GM21447 (cell line): ENCODE results near the gene ASTN1.

ENCODE experiments used
- ATAC-seq: cut with Tn5 transposase; IDR thresholded peaks from one replicate; pipeline ENCODE4 v1.9.1; 2021; ENCODE audit not compliant: unreplicated experiment

Gene ASTN1

GRCh38 chr1:176885341-176885740 lies 279.2 kb downstream of the ASTN1 start:
- ATAC-seq, result no peak

DNA sequence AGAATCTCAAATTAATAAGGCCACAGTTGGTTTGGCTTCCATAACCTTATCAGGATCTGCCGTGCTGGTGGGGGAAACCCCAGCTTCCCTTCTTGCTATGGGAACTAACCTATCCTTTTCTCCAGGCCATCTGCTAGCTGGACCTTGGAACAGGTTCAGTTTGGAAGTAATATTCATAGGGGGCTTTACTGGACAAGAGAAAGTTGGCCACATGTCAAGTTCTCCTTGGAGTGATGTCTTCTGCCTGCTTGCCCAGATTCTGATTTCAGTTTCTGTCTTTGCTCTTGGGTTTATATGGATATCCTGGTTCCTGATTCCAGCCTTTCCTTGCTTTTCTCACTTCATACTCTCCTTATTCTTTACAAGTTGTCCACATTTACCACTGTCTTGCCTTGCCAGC lies 279.6 kb downstream of the ASTN1 start:
- no peak for ATAC-seq

DNA sequence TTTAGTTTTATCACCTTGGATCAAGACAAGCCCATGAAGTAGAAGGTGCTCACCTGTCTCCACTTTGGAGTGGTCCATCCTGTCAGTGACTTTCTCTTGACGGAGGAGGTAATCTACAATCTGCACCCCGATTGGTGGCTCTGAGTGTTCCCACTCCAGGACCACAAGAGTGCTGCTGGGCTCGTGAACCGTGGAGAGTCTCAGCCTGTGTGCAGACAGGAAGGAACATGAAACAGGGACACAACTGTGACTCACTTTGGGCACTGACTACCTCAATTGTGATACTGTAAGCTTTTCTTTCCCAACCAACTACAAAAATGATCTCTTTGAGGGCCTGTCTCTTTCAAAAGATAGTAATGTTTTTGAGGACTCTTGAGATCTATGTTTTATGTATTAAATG lies 280.2 kb downstream of the ASTN1 start:
- ATAC-seq, result no peak

GRCh38 chr1:176880955-176881595 lies 283.4 kb downstream of the ASTN1 start:
- ATAC-seq, result peak; percentile 55

GRCh38 chr1:176879784-176880620 lies 284.5 kb downstream of the ASTN1 start:
- ATAC-seq, result no peak

GRCh38 chr1:176878750-176879536 lies 285.6 kb downstream of the ASTN1 start:
- no peak for ATAC-seq

DNA sequence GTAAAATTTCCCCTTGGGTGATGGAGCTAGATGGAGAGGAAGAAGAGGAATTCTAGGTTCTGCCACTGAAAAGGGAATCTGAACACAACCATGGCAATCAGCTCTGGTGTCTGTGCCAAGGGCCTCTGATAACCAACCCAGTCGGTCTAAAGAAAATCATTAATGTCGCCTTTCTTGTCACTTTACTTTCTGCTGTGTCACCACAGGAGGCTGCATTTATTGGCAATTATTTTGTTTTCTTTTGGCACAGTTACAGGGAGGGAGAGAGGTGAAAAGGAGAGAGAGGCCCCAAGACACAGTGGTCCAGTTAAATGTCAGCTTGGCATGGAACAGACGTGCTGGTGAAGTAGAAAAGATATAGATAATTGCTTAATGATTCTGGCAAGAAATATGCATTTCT lies 287.0 kb downstream of the ASTN1 start:
- no peak for ATAC-seq

GRCh38 chr1:176876966-176877515 lies 287.5 kb downstream of the ASTN1 start:
- no peak for ATAC-seq

GRCh38 chr1:176869577-176869976 lies 294.9 kb downstream of the ASTN1 start:
- ATAC-seq, result no peak

- no peak for ATAC-seq
Measured at GRCh38 chr1:176866011-176866714, 298.3 kb downstream of the ASTN1 start.

DNA sequence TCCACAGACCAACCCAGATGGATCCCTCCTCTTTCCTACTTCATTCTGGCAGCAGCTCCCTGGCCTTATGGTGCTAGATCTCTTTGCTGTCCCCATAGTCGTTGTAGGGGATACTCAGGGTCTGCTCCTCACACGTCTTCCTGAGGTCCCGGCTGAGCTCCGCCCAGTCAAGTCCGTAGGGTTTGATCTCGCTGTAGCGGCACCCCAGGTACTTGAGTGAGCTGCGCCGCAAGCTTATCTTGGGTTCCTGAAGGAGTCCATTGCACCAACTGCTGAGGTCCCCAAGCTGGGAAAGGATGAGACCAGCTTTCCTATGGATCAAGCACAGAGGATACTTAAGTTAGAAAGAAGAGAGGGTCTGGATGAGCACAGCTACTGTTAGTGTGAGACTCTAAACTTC lies 300.3 kb downstream of the ASTN1 start:
- no peak for ATAC-seq

DNA sequence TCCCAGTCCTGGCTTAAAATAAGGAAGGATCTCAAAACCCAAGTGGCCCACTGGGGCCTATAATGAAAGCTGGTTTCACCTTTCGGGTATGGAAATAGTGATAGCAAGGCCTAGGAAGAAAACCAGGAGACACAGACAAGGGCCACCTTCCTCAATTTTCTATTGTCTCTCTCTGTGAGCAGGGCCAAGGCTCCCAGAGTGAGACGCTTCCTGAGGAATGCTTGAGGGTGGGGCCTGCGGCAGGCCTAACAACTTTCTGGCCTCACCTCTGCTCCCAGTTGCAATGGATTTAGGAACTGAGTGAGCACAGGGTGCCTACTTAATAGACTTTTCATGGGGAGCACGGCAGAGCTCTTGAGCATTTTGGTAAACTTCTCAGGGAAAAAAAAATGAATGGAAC lies 300.9 kb downstream of the ASTN1 start:
- ATAC-seq, result no peak

GRCh38 chr1:176858433-176858916 lies 306.0 kb downstream of the ASTN1 start:
- no peak for ATAC-seq

GRCh38 chr1:176857632-176858031 lies 306.9 kb downstream of the ASTN1 start:
- ATAC-seq, result no peak

DNA sequence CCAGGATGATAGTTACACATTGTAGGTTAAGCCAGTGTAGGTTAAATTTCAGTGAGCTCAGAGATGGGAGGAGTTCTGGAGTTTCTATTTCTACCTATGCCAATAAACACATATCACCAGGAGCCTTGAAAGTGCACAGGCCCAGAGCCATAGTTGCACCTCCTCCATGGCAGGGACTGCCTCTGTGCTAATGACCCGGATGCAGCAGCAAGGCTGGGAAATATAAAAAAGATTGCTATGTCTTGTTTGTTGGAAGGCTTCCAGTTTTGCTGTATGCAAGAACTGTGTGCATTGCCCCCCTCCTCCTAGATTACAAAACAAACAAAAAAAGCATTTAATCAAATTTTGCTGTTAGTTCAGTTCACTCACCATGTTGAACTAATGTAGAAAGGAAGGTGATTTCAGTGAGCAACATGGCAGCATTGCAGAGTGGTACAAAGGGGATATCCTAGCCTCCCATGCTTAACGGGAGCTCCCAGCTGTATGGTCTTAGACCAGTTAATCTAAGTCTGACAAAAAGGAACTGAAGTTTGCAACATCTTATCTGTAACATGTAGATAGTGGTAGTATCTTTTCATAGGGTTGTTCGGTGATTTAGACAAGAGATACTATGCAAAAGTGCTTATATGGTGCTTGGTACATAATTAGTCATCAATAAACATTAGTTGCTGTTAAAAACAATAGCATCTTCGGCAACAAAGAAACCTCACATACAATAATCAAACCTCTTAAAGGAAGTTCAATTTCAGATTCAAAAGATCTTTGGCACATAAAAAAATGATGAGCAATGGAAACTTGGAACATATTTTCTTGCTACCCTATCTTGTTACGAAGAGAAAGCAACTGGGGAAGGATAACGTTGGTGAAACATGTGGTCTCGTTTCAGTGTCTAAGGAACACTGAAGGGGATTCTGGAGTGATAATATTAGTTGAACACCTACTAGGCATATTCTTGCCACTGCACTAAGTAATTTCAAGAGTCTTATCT lies 309.5 kb downstream of the ASTN1 start:
- no peak for ATAC-seq

- ATAC-seq, result no peak
Measured at GRCh38 chr1:176854121-176854520, 310.4 kb downstream of the ASTN1 start.

DNA sequence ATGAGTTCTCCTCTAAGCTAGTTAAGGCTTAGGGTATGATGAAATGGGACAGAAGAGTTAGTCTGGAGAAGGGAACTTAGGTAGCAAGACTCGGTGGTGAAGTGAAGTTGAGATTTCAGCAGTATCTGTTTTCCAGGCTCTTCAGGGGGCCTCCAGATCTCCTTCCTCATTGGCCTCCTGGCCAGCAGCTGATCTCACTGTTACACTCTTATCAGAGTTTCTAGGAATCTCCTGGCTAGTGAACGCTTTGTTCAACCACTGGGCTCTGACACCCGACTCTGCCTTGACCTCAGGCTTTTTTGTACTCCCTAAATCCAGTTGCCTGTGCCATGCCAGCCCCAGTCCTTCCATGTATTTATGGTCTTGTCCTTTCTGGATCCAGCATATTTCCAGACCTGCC lies 311.0 kb downstream of the ASTN1 start:
- ATAC-seq, result no peak

DNA sequence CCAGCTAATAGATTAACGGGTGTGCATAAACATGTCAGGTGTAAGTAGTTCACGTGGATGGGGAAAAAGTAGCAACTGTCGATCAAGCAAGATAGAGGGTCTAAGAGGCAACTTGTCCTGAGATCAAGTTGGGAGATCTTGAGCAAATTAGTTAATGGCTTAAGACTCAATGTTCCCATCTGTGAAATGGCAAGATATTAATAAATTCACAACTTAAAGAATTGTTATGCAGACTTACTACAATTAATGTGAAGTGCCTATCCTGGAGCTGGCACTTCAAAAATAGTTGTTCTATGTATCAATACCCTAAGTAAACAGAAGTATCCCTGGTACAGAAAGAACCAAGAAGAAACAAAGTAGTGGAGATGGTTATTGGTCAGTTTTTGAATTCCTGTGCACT lies 312.4 kb downstream of the ASTN1 start:
- no peak for ATAC-seq

- ATAC-seq, result no peak
Measured at GRCh38 chr1:176850871-176851270, 313.6 kb downstream of the ASTN1 start.

GRCh38 chr1:176849281-176849680 lies 315.2 kb downstream of the ASTN1 start:
- ATAC-seq, result no peak
